Mucosa of rectum (tissue), 2 donors: ENCODE measurements around the gene PAPPA.

Source experiments
- H3K27ac ChIP-seq, 2 donors: one replicate each; pipeline ENCODE4 v1.7.0; 2013; ENCODE audit warnings: inconsistent platforms in 2 of 2, low read depth in 2 of 2, low read length in 2 of 2
- H3K27me3 ChIP-seq, 2 donors: one replicate each; pipeline ENCODE4 v1.7.0; 2013; ENCODE audit warnings: low read length in 2 of 2; ENCODE audit not compliant: control insufficient read depth in 2 of 2, insufficient read depth in 2 of 2
- H3K36me3 ChIP-seq, 2 donors: one replicate each; pipeline ENCODE4 v1.7.0; 2013; ENCODE audit warnings: low read length in 2 of 2; ENCODE audit not compliant: control insufficient read depth in 2 of 2, insufficient read depth in 2 of 2
- H3K4me1 ChIP-seq, 2 donors: one replicate each; pipeline ENCODE4 v1.7.0; 2013; ENCODE audit warnings: low read length in 2 of 2, mild to moderate bottlenecking in 1 of 2; ENCODE audit not compliant: control insufficient read depth in 2 of 2, insufficient read depth in 2 of 2
- H3K4me3 ChIP-seq, 2 donors: one replicate each; pipeline ENCODE4 v1.7.0; 2013; ENCODE audit warnings: low read length in 2 of 2
- H3K9ac ChIP-seq, 2 donors: one replicate each; pipeline ENCODE4 v1.7.0; 2013; ENCODE audit warnings: low read length in 2 of 2, low read depth in 1 of 2, mild to moderate bottlenecking in 1 of 2
- H3K9me3 ChIP-seq, 2 donors: one replicate each; pipeline ENCODE4 v1.7.0; 2013; ENCODE audit warnings: low read length in 2 of 2; ENCODE audit not compliant: control insufficient read depth in 2 of 2
- donor health status: healthy.
- donor health status: Normal muscosa, but diverticular disease.

The PAPPA gene

DNA sequence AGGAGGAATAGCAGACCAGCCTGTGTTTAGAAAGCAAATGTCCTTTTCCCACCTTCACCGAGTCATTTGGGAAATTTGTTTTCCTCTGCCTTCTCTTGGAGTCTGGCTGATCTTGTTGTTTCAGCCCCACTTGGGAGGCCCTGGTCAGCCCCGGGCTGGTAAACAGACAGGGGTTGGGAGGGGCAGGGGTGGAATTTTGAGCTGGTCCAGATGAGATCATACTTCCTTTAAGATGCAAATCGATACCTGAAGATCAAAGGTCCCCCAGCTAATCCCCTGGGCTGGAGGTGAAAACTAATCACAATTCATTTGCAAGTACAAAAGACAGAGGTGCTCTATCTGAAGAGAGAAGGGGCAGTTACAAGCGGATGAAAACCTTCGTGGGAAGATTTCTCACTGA is 118.4 kb downstream of the PAPPA start:
- H3K27ac ChIP-seq, result no peak overlapping the region
- H3K4me3 ChIP-seq, result no peak overlapping the region
- H3K9me3 ChIP-seq, result no peaks in the 10 kb centered on the region
- H3K27me3 ChIP-seq, result no peaks in the 10 kb centered on the region
- no peaks in the 10 kb centered on the region for H3K4me1 ChIP-seq
- H3K36me3 ChIP-seq, result no peaks in the 10 kb centered on the region
- no peak overlapping the region for H3K9ac ChIP-seq

DNA sequence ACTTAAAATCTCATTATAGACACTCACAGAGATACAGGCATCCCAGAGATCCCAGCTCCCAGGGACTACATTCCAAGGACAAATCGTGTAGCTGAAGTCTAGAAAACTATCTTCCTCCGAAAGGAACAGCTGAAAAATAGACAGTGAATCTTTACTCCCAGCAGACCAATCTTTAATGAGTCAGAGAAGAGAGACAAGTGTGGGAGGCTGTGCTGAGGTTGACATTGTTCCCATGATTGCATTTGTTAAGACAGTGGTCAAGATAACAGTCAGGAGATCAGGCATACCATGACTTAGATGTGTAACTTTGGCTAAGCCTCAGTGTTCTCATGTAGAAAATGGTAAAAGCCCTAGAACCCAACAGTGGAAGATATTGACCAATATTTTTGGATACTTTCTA is 120.7 kb downstream of the PAPPA start:
- H3K27me3 ChIP-seq, result no peaks in the 10 kb centered on the region
- H3K9me3 ChIP-seq, result no peaks in the 10 kb centered on the region
- no peaks in the 10 kb centered on the region for H3K36me3 ChIP-seq
- no peaks in the 10 kb centered on the region for H3K4me1 ChIP-seq
- H3K4me3 ChIP-seq, result no peak overlapping the region
- no peak overlapping the region for H3K9ac ChIP-seq
- no peak overlapping the region for H3K27ac ChIP-seq

DNA sequence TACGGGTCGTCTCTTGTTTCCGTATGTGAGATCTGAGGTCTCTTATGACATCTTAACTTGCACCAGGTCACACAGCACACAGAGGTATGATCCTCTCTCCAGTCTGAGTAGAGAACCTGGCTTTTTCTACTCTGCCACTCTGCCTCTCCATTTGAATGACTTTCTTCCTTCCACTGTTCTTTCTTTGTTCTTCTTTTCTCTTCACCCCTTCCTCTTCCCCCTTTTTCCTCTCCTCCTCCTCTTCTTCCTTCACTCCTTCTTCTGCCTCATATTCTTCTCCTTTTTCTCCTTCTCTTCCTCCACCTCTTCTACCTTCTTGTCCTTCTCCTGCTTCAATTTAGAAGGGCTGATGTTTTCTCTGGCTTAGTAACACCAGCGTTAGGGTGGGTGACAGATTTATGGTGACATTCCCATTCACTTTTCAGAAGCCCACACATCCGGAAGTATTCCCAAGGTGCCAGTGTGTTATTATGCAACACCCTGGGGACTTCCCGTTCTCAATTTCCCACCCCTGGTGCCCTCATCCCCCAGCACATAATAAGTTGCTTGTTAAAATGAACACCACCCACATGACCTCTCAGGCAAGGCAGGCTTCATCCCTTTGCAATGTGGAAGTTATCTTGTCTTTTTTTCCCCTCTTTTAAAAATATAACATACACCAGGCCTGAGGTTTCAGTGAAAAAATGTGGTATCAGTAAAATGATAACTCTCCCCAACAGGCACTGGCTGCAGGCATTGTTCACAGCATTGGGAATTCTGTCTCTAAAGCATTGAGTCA is 122.0 kb downstream of the PAPPA start:
- Histone ChIP-seq H3K27ac (no peak overlapping the region), H3K27me3 (no peaks in the 10 kb centered on the region), H3K9ac (no peak overlapping the region), H3K4me1 (no peaks in the 10 kb centered on the region), H3K4me3 (no peak overlapping the region), H3K36me3 (no peaks in the 10 kb centered on the region), H3K9me3 (no peaks in the 10 kb centered on the region)

DNA sequence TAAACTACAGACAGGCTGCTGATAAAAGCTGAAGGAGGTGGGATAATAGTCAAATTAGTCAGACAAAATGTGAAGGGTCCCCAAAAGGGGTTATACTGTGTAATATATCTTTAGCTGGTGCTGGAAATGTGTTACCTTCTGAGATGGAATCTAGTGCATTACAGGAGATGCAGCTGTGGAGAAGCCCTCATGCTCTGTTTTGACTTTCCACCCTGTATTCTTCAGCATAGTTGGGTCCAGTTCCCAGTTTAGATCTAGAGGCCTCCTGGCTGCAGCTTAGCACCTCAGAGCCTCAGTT is 122.6 kb downstream of the PAPPA start:
- no peaks in the 10 kb centered on the region for H3K9me3 ChIP-seq
- H3K4me1 ChIP-seq, result no peaks in the 10 kb centered on the region
- H3K27me3 ChIP-seq, result no peaks in the 10 kb centered on the region
- H3K9ac ChIP-seq, result no peak overlapping the region
- H3K36me3 ChIP-seq, result no peaks in the 10 kb centered on the region
- H3K4me3 ChIP-seq, result no peak overlapping the region
- H3K27ac ChIP-seq, result no peak overlapping the region

DNA sequence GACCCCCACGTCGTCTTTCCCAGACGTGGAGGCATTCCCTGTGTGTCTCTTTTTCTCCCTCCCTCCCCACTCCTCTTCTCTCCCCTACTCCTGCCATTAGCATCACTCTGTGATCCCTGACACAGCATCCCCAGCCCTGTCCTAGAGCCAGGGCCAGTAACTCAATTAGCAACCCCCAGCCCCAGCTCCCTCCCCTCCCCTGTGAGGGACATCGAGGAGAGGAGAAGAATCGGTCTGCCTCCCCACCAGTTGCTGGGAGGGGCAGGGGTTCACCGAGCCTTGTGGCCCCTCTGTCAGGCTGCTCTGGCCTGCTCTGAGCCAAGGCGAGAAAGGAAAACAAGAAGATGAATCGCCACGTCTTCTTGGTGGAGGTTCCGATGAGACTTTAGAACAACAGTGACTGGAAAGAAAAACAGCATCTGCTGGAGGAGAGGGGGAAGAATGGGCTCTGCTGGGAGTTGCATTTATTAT is 123.1 kb downstream of the PAPPA start:
- Histone ChIP-seq H3K36me3 (no peaks in the 10 kb centered on the region), H3K27me3 (no peaks in the 10 kb centered on the region), H3K4me3 (no peak overlapping the region), H3K9me3 (no peaks in the 10 kb centered on the region), H3K9ac (no peak overlapping the region), H3K4me1 (no peaks in the 10 kb centered on the region), H3K27ac (no peak overlapping the region)

DNA sequence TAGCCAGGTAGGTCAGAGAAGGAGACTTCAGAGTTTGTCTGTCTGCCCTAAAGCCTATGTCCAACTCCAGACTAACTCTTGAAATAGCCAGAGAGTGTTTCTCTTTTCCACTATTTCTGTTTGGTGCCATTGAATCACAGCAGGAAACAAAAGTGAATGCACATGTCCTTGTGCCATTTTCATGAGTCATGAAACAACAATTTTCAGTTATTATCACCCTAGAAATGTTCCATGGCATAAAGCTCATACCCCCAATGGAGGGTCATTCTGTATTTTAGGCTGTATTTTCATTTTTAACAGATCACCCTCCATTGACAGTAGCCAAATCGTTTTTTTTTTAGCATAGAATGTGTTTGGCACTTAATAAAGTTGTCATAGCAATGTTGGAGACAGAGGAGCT is 124.7 kb downstream of the PAPPA start:
- Histone ChIP-seq H3K27me3 (no peaks in the 10 kb centered on the region), H3K4me3 (no peak overlapping the region), H3K27ac (no peak overlapping the region), H3K36me3 (no peaks in the 10 kb centered on the region), H3K9ac (no peak overlapping the region), H3K9me3 (no peaks in the 10 kb centered on the region), H3K4me1 (no peaks in the 10 kb centered on the region)

DNA sequence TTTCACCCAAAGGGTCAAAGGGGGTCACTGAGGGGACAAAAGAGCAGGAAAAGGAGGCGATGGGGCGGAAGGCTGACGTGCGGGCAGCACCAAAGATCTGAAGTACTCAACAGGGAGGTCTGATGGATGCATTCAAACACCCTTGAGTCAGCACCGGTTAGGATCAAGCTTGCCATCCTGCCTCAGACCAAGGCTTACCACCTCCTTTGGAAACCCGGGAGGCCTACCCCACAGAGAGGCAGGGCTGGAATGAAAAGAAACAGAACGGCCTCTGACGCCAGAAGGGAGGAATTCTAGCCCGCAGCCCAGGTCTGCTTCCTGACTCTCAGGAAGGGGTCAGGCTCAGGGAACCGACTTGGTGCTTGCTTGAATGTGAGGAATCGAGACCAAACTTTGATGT is 125.6 kb downstream of the PAPPA start:
- H3K4me1 ChIP-seq, result no peaks in the 10 kb centered on the region
- no peaks in the 10 kb centered on the region for H3K27me3 ChIP-seq
- H3K9ac ChIP-seq, result no peak overlapping the region
- H3K9me3 ChIP-seq, result no peaks in the 10 kb centered on the region
- H3K4me3 ChIP-seq, result no peak overlapping the region
- no peak overlapping the region for H3K27ac ChIP-seq
- H3K36me3 ChIP-seq, result no peaks in the 10 kb centered on the region

DNA sequence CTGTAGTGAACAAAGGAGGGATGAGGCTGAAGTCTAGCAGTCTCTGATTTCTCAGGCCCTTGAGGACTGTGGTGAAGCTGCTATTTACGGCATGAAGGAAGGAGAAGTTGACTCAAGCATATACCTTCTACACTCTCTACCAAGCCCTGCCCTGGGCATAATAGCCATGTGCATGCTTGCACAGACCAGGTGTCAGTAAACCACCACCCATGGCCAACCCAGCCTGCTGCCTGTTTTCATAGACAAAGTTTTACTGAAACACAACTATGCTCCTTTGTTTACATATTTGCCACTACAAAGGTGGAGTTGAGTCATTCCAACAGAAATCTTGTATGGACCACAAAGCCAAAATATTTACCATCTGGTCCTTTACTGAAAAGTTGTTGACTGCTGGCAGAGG is 126.9 kb downstream of the PAPPA start:
- H3K27me3 ChIP-seq, result no peaks in the 10 kb centered on the region
- no peak overlapping the region for H3K27ac ChIP-seq
- no peaks in the 10 kb centered on the region for H3K9me3 ChIP-seq
- no peak overlapping the region for H3K9ac ChIP-seq
- no peaks in the 10 kb centered on the region for H3K4me1 ChIP-seq
- H3K4me3 ChIP-seq, result no peak overlapping the region
- no peaks in the 10 kb centered on the region for H3K36me3 ChIP-seq

DNA sequence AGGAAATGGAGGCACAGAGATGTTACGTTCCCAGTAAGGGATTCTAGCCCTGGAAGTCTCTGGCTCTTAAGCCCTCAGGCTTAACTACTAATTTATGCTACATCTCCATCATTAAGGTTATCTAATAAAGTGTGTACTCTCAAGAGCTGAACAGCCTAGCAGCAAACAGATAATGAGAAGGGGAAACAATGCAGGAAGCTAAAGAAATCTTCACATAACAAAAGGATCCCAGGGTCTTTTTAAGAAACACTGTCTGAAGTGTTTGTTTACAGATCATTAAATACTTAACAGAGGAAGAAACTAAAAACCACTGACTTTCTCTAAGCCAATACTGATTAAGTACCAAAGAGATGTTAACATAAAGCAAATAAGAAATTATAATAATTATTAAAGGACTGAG is 129.0 kb downstream of the PAPPA start:
- Histone ChIP-seq H3K9ac (no peak overlapping the region), H3K27me3 (no peaks in the 10 kb centered on the region)

DNA sequence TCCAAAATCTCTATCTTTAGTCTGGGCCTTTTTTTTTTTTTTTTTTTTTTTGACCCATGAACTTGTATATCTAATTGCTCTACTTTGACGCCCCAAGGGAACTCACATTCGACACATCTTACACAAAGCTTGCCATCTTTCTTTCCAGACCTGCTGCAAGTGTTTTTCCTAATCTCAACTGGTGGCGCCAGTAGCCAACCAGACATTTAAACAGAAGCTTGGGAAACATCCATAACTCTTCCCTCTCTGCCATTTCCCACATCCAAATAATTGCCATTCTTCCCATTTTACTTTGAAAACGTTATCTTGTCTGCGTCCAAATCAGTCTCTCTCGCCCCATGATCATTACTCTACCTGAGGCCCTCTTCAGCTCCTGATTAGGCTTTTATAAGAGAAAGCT is 130.9 kb downstream of the PAPPA start:
- no peaks in the 10 kb centered on the region for H3K36me3 ChIP-seq
- no peaks in the 10 kb centered on the region for H3K4me1 ChIP-seq
- no peaks in the 10 kb centered on the region for H3K9me3 ChIP-seq
- H3K4me3 ChIP-seq, result no peak overlapping the region
- no peak overlapping the region for H3K9ac ChIP-seq
- H3K27me3 ChIP-seq, result no peaks in the 10 kb centered on the region
- H3K27ac ChIP-seq, result no peak overlapping the region

More for the DNA sequence above, 129.0 kb downstream of the PAPPA start:
- H3K4me3 ChIP-seq, result no peak overlapping the region
- no peak overlapping the region for H3K27ac ChIP-seq
- H3K4me1 ChIP-seq, result no peaks in the 10 kb centered on the region
- H3K36me3 ChIP-seq, result no peaks in the 10 kb centered on the region
- no peaks in the 10 kb centered on the region for H3K9me3 ChIP-seq

DNA sequence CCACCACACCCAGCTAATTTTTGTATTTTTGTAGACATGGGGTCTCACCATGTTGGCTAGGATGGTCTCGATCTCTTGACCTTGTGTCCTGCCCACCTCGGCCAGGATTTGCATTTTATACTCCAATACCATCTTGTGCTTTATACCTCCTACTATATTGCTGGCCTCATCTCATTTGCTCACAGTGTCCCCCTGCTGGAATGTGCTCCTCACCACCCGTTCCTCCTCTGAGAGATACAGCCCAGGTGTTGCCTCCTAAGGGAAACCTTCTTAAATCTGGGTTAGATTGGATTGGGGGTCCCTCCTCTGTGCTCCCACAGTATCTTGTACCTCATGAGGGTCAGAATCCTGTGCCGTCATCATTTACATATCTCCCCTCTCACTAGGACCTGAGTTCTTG is 131.7 kb downstream of the PAPPA start:
- no peak overlapping the region for H3K9ac ChIP-seq
- no peaks in the 10 kb centered on the region for H3K27me3 ChIP-seq
- no peaks in the 10 kb centered on the region for H3K9me3 ChIP-seq
- H3K4me1 ChIP-seq, result no peaks in the 10 kb centered on the region
- no peak overlapping the region for H3K27ac ChIP-seq
- no peaks in the 10 kb centered on the region for H3K36me3 ChIP-seq
- H3K4me3 ChIP-seq, result no peak overlapping the region
